Mammary epithelial cell (primary cell): ENCODE measurements around the gene PCDHGB5.

Experiments
- CTCF ChIP-seq, 2 donors: IDR thresholded peaks in 1 of 2; conservative IDR thresholded peaks in 1 of 2; 2 replicates each; pipeline ENCODE4 v1.5.1; 2011 to 2012; ENCODE audit warnings: inconsistent platforms in 2 of 2, low read length in 2 of 2, mild to moderate bottlenecking in 2 of 2, control low read depth in 1 of 2, low read depth in 1 of 2; ENCODE audit not compliant: insufficient read depth in 1 of 2; ENCODE audit errors: extremely low read depth in 1 of 2
- EZH2 ChIP-seq: IDR thresholded peaks from 2 replicates; pipeline ENCODE4 v1.6.1; 2012; ENCODE audit warnings: low read length, inconsistent platforms, borderline replicate concordance

DNA sequence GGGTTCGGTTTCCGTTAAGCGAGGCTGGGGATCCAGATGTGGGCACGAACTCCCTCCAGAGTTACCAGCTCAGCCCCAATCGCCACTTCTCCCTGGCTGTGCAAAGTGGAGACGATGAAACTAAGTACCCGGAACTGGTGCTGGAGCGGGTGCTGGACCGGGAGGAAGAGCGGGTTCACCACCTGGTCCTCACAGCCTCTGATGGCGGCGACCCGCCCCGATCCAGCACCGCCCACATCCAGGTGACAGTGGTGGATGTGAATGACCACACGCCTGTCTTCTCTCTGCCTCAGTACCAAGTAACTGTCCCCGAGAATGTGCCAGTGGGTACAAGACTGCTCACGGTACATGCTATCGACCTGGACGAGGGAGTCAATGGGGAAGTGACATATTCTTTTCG is 14.4 kb upstream of the PCDHGB5 start:
- TF ChIP-seq CTCF (conservative IDR thresholded peaks at IDR 0.05 in 1 of 2, IDR thresholded peaks at IDR 0.05 in 1 of 2; ENCODE audit: extremely low read depth in 1 of 2, insufficient read depth in 1 of 2, low read depth in 1 of 2, low read length in 2 of 2), result no peak
- no peak for TF ChIP-seq EZH2
